NB4 (cell line): Measurements from ENCODE around the gene GPR84.

Experiments used
- DNase-seq: peaks from one replicate; pipeline ENCODE4 v3.0.0; 2010; ENCODE audit warnings: low read depth
- H3K4me3 ChIP-seq: one replicate; pipeline ENCODE4 v1.5.1; 2011; ENCODE audit warnings: mild to moderate bottlenecking, low read depth, low read length, moderate library complexity
- MYC ChIP-seq: IDR thresholded peaks from 2 replicates; pipeline ENCODE4 v1.6.1; 2011; ENCODE audit warnings: low read depth, low read length
- POLR2A ChIP-seq: IDR thresholded peaks from 2 replicates; pipeline ENCODE4 v1.6.1; 2011; ENCODE audit warnings: mild to moderate bottlenecking; ENCODE audit not compliant: insufficient read length; ENCODE audit errors: extremely low read depth
- TF ChIP-seq, protein P1 (sequence below): IDR thresholded peaks from one replicate; pipeline ENCODE4 v1.5.1; 2012; ENCODE audit warnings: low read depth, low read length
- TF ChIP-seq, protein P2 (sequence below): IDR thresholded peaks from 2 replicates; pipeline ENCODE4 v1.6.1; 2011; ENCODE audit warnings: low read depth, low read length

GPR84 gene

DNA sequence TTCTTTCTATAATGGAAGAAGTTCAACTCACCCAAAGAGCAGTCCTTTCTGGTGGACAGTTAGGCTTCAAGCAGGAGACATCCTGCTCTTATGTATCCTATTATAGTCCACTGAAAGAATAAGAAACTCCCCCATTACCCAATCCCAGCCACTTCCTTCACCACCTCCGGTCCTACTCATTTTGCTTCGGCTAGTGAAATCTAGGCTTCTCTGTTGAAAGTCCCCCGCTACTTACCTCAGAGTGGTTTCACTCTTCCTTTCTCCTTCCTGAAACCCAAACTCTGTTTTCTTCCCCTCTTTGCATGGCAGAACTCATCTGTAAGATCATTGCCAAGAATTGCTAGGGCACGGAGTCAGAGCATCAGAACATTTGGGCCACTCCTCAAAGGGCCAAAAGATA is at the start of gene GPR84:
TSS of gene GPR84 (minus strand) at position 74 of the 400 bp plus-strand sequence. CDS start 635 bp downstream, outside the sequence.
- peak; percentile 39 for TF ChIP-seq POLR2A
- TF ChIP-seq, protein P1, sequence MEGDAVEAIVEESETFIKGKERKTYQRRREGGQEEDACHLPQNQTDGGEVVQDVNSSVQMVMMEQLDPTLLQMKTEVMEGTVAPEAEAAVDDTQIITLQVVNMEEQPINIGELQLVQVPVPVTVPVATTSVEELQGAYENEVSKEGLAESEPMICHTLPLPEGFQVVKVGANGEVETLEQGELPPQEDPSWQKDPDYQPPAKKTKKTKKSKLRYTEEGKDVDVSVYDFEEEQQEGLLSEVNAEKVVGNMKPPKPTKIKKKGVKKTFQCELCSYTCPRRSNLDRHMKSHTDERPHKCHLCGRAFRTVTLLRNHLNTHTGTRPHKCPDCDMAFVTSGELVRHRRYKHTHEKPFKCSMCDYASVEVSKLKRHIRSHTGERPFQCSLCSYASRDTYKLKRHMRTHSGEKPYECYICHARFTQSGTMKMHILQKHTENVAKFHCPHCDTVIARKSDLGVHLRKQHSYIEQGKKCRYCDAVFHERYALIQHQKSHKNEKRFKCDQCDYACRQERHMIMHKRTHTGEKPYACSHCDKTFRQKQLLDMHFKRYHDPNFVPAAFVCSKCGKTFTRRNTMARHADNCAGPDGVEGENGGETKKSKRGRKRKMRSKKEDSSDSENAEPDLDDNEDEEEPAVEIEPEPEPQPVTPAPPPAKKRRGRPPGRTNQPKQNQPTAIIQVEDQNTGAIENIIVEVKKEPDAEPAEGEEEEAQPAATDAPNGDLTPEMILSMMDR, result no peak
- peak within 1 kb of the TSS; percentile 79 for H3K4me3 ChIP-seq
- DNase-seq, result peak; percentile 95

DNA sequence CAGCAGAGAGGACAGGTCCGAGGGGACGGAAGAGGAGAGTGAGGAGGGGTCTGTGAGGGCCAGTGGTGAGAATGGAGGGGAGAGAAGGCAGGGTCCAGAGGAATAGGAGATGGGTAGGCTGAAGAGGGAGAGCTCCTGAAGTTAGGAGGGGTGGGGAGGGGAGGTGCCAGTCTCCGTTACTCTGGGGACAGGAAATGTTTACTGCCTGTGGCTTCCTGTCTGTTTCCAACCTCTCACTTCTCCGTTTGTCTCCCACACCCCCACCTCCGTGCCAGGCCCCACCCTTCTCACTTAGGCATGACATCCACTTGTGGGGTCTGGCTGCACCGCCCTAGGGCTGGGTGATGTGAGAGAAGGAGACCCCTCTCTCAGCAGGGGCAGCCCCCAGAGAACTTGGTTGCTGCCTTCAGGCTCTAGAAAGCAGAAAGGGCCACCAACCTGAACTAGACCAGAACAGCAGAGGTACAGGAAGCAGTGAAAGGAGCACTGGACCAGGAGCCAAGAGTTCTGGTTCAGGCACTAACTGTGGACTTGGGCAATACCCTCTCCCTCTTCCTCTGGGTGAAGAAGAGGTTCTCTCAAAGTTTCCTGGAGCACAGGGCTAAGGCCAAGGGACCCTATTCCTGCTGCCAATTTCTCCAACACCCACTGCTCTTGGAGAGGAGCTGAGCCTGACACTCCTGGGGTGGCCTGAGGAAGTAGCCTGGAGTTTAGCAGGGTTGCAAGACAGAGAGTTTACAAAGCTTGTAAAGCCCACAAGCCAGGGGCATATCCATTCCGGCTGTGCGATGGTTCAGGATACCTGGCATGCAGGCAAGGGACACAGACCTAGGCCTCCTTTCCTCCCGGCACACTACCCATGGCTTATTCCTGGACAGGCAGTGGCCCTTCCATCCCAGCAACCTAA is 49.3 kb upstream of the GPR84 start:
- peak; percentile 94 for DNase-seq
- H3K4me3 ChIP-seq, result peak overlapping the region; percentile 62
- TF ChIP-seq POLR2A (peak; percentile 28), MYC (peak; percentile 60)
- TF ChIP-seq, protein P1, result no peak
- TF ChIP-seq, protein P2, sequence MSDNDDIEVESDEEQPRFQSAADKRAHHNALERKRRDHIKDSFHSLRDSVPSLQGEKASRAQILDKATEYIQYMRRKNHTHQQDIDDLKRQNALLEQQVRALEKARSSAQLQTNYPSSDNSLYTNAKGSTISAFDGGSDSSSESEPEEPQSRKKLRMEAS, result peak; percentile 57; the same call in 1 of the 2 replicates

- TF ChIP-seq POLR2A, result no peak
- TF ChIP-seq, protein P2, result no peak
- no peak for TF ChIP-seq MYC
- TF ChIP-seq, protein P1, result no peak
- peak overlapping the region; percentile 62 for H3K4me3 ChIP-seq
- DNase-seq, result no peak
Measured at GRCh38 chr12:54412786-54413185, 48.5 kb upstream of the GPR84 start.

GRCh38 chr12:54412348-54412747 is 48.1 kb upstream of the GPR84 start:
- TF ChIP-seq MYC (no peak), POLR2A (no peak)
- TF ChIP-seq, protein P2, result no peak
- TF ChIP-seq, protein P1, result no peak
- DNase-seq, result no peak
- H3K4me3 ChIP-seq, result peak overlapping the region; percentile 62

GRCh38 chr12:54411391-54412241 is 47.3 kb upstream of the GPR84 start:
- DNase-seq, result peak; percentile 83
- H3K4me3 ChIP-seq, result peak overlapping the region; percentile 62
- TF ChIP-seq, protein P2, result no peak
- TF ChIP-seq POLR2A (no peak), MYC (no peak)
- TF ChIP-seq, protein P1, result no peak
